ENCODE data around the gene TOR1AIP2. TPM values are rescaled to one million over a fixed set of nuclear protein-coding genes. Genes with fewer than 3 reads are reported as not detected.

Gene TOR1AIP2
- total RNA-seq, 2 experiments from 2014 or later, result 49.2 to 49.3 TPM

GRCh38 chr1:179831225-179831624, 46.4 kb downstream of the TOR1AIP2 start:
- Mint-ChIP-seq H3K9me3 (no peaks in the 10 kb centered on the region), H3K4me3 (no peak overlapping the region), H3K27me3 (no peaks in the 10 kb centered on the region), H3K4me1 (peaks cover 30% of the 10 kb centered on the region), H3K27ac (peak overlapping the region; percentile 87), H3K36me3 (ENCODE audit: low read depth) (no peaks in the 10 kb centered on the region)
- ChIA-PET CTCF (interaction anchor here (1.0 to 1.9 kb wide), 4 partner anchors 9 to 125 kb away, joined by 3 to 5 read pairs (median 4); no protein-coding TSS in a partner anchor), POLR2A (no interaction called here)
- no peak for DNase-seq

GRCh38 chr1:179828554-179829110, 49.0 kb downstream of the TOR1AIP2 start:
- no peak overlapping the region for H3K27ac Mint-ChIP-seq
- H3K36me3 Mint-ChIP-seq (ENCODE audit: low read depth), result no peaks in the 10 kb centered on the region
- H3K4me3 Mint-ChIP-seq, result no peak overlapping the region
- POLR2A ChIA-PET, result no interaction called here
- DNase-seq, result no peak
- peaks cover 30% of the 10 kb centered on the region for H3K4me1 Mint-ChIP-seq
- CTCF ChIA-PET, result interaction anchor here (0.9 to 2.2 kb wide), 2 partner anchors 10 to 14 kb away, joined by 8 to 9 read pairs; no protein-coding TSS in a partner anchor
- H3K9me3 Mint-ChIP-seq, result no peaks in the 10 kb centered on the region
- no peaks in the 10 kb centered on the region for H3K27me3 Mint-ChIP-seq

GRCh38 chr1:179826626-179827280, 50.9 kb downstream of the TOR1AIP2 start:
- ChIA-PET CTCF (interaction anchor here (1.0 kb wide), 1 partner anchor 1245 kb away, joined by 4 read pairs; no protein-coding TSS in a partner anchor), POLR2A (no interaction called here)
- no peaks in the 10 kb centered on the region for H3K9me3 Mint-ChIP-seq
- H3K4me1 Mint-ChIP-seq, result peaks cover 14% of the 10 kb centered on the region
- no peaks in the 10 kb centered on the region for H3K27me3 Mint-ChIP-seq
- H3K4me3 Mint-ChIP-seq, result no peak overlapping the region
- DNase-seq, result no peak
- no peaks in the 10 kb centered on the region for H3K36me3 Mint-ChIP-seq (ENCODE audit: low read depth)
- no peak overlapping the region for H3K27ac Mint-ChIP-seq

- ChIA-PET CTCF (interaction anchor here (1.0 to 4.0 kb wide), 2 partner anchors 11 to 1244 kb away, joined by 4 to 18 read pairs; no protein-coding TSS in a partner anchor), POLR2A (no interaction called here)
- H3K27me3 Mint-ChIP-seq, result no peaks in the 10 kb centered on the region
- no peak overlapping the region for H3K4me3 Mint-ChIP-seq
- no peak for DNase-seq
- no peak overlapping the region for H3K27ac Mint-ChIP-seq
- peaks cover 6% of the 10 kb centered on the region for H3K4me1 Mint-ChIP-seq
- H3K36me3 Mint-ChIP-seq (ENCODE audit: low read depth), result no peaks in the 10 kb centered on the region
- H3K9me3 Mint-ChIP-seq, result no peaks in the 10 kb centered on the region
These were observed 51.7 kb downstream of the TOR1AIP2 start for GRCh38 chr1:179825798-179826460.

- no peak for DNase-seq
- Mint-ChIP-seq H3K4me3 (no peak overlapping the region), H3K4me1 (no peaks in the 10 kb centered on the region), H3K9me3 (no peaks in the 10 kb centered on the region), H3K36me3 (ENCODE audit: low read depth) (no peaks in the 10 kb centered on the region), H3K27ac (no peak overlapping the region), H3K27me3 (no peaks in the 10 kb centered on the region)
- CTCF ChIA-PET, result interaction anchor here (4.0 kb wide), 1 partner anchor 11 kb away, joined by 18 read pairs; no protein-coding TSS in a partner anchor
- POLR2A ChIA-PET, result no interaction called here
These were observed 52.4 kb downstream of the TOR1AIP2 start for GRCh38 chr1:179825206-179825605.

GRCh38 chr1:179824265-179824664, 53.3 kb downstream of the TOR1AIP2 start:
- Mint-ChIP-seq H3K27ac (no peak overlapping the region), H3K4me3 (no peak overlapping the region), H3K9me3 (no peaks in the 10 kb centered on the region), H3K36me3 (ENCODE audit: low read depth) (no peaks in the 10 kb centered on the region), H3K27me3 (no peaks in the 10 kb centered on the region), H3K4me1 (no peaks in the 10 kb centered on the region)
- POLR2A ChIA-PET, result no interaction called here
- CTCF ChIA-PET, result interaction anchor here (4.0 kb wide), 1 partner anchor 10 kb away, joined by 18 read pairs; no protein-coding TSS in a partner anchor
- DNase-seq, result no peak

- H3K9me3 Mint-ChIP-seq, result no peaks in the 10 kb centered on the region
- DNase-seq, result no peak
- no peak overlapping the region for H3K4me3 Mint-ChIP-seq
These were observed 53.9 kb downstream of the TOR1AIP2 start for GRCh38 chr1:179823693-179824092.

GRCh38 chr1:179822065-179822464, 55.5 kb downstream of the TOR1AIP2 start:
- Mint-ChIP-seq H3K27me3 (no peaks in the 10 kb centered on the region), H3K36me3 (ENCODE audit: low read depth) (no peaks in the 10 kb centered on the region), H3K27ac (no peak overlapping the region), H3K9me3 (no peaks in the 10 kb centered on the region), H3K4me3 (no peak overlapping the region), H3K4me1 (no peaks in the 10 kb centered on the region)
- DNase-seq, result no peak
- POLR2A ChIA-PET, result no interaction called here
- CTCF ChIA-PET, result interaction anchor here (0.8 to 4.0 kb wide), 5 partner anchors 7 to 16 kb away, joined by 3 to 18 read pairs (median 4); no protein-coding TSS in a partner anchor

More at GRCh38 chr1:179823693-179824092, 53.9 kb downstream of the TOR1AIP2 start:
- no peaks in the 10 kb centered on the region for H3K4me1 Mint-ChIP-seq
- H3K27ac Mint-ChIP-seq, result no peak overlapping the region
- H3K36me3 Mint-ChIP-seq (ENCODE audit: low read depth), result no peaks in the 10 kb centered on the region
- ChIA-PET POLR2A (no interaction called here), CTCF (interaction anchor here (4.0 kb wide), 1 partner anchor 9 kb away, joined by 18 read pairs; no protein-coding TSS in a partner anchor)
- no peaks in the 10 kb centered on the region for H3K27me3 Mint-ChIP-seq

GRCh38 chr1:179821524-179821923, 56.1 kb downstream of the TOR1AIP2 start:
- CTCF ChIA-PET, result interaction anchor here (0.8 to 1.4 kb wide), 3 partner anchors 10 to 12 kb away, joined by 3 to 4 read pairs (median 4); no protein-coding TSS in a partner anchor
- Mint-ChIP-seq H3K4me1 (no peaks in the 10 kb centered on the region), H3K4me3 (no peak overlapping the region), H3K27me3 (no peaks in the 10 kb centered on the region), H3K36me3 (ENCODE audit: low read depth) (no peaks in the 10 kb centered on the region), H3K9me3 (no peaks in the 10 kb centered on the region), H3K27ac (no peak overlapping the region)
- DNase-seq, result no peak
- POLR2A ChIA-PET, result no interaction called here

- CTCF ChIA-PET, result interaction anchor here (1.2 to 3.0 kb wide), 3 partner anchors 11 to 114 kb away, joined by 3 to 14 read pairs (median 3); no protein-coding TSS in a partner anchor
- Mint-ChIP-seq H3K4me3 (no peak overlapping the region), H3K27me3 (no peaks in the 10 kb centered on the region), H3K36me3 (ENCODE audit: low read depth) (no peaks in the 10 kb centered on the region), H3K4me1 (peaks cover 8% of the 10 kb centered on the region), H3K27ac (no peak overlapping the region), H3K9me3 (no peaks in the 10 kb centered on the region)
- no peak for DNase-seq
- POLR2A ChIA-PET, result no interaction called here
These were observed 57.2 kb downstream of the TOR1AIP2 start for GRCh38 chr1:179820226-179820970.

- peaks cover 21% of the 10 kb centered on the region for H3K4me1 Mint-ChIP-seq
- no peaks in the 10 kb centered on the region for H3K36me3 Mint-ChIP-seq (ENCODE audit: low read depth)
- ChIA-PET CTCF (interaction anchor here (1.0 to 3.0 kb wide), 5 partner anchors 9 to 361 kb away, joined by 3 to 14 read pairs (median 4); no protein-coding TSS in a partner anchor), POLR2A (no interaction called here)
- no peaks in the 10 kb centered on the region for H3K9me3 Mint-ChIP-seq
- no peak overlapping the region for H3K27ac Mint-ChIP-seq
- DNase-seq, result no peak
- no peak overlapping the region for H3K4me3 Mint-ChIP-seq
- no peaks in the 10 kb centered on the region for H3K27me3 Mint-ChIP-seq
These were observed 58.8 kb downstream of the TOR1AIP2 start for GRCh38 chr1:179818743-179819173.

- ChIA-PET POLR2A (no interaction called here), CTCF (interaction anchor here (1.0 to 3.0 kb wide), 4 partner anchors 9 to 361 kb away, joined by 3 to 14 read pairs (median 4); no protein-coding TSS in a partner anchor)
- no peak for DNase-seq
- Mint-ChIP-seq H3K36me3 (ENCODE audit: low read depth) (no peaks in the 10 kb centered on the region), H3K4me1 (peaks cover 21% of the 10 kb centered on the region), H3K9me3 (no peaks in the 10 kb centered on the region), H3K27me3 (no peaks in the 10 kb centered on the region), H3K27ac (no peak overlapping the region), H3K4me3 (no peak overlapping the region)
These were observed 59.3 kb downstream of the TOR1AIP2 start for GRCh38 chr1:179818260-179818659.

Data from activated CD4-positive, alpha-beta T cell treated with anti-CD3 and anti-CD28 coated beads, Interleukin-2, amount 10 ng/mL, durations not matched to agents 7 days and 5 days (primary cell).